COLO829 (cell line): ENCODE measurements around the gene CCNL2.
"Not testable (repeated sequence)": the region's sequence is repeated elsewhere in the genome, so short reads cannot be mapped to it uniquely, and the experiment has no call there.

Source experiments
- DNase-seq: peaks from one replicate; pipeline ENCODE4 v3.0.0; 2012; ENCODE audit warnings: low spot score

The CCNL2 gene

GRCh38 chr1:1373051-1373814 lies 25.9 kb downstream of the CCNL2 start:
- no peak for DNase-seq

GRCh38 chr1:1371746-1372711 lies 27.1 kb downstream of the CCNL2 start:
- DNase-seq, result no peak

- DNase-seq, result no peak
Observed at GRCh38 chr1:1371364-1371745, 27.8 kb downstream of the CCNL2 start.

GRCh38 chr1:1370771-1371300 lies 28.3 kb downstream of the CCNL2 start:
- no peak for DNase-seq

GRCh38 chr1:1370094-1370493 lies 29.0 kb downstream of the CCNL2 start:
- not testable (repeated sequence) for DNase-seq

- DNase-seq, result no peak
Observed at GRCh38 chr1:1367315-1367714, 31.8 kb downstream of the CCNL2 start.

- no peak for DNase-seq
Observed at GRCh38 chr1:1366699-1367066, 32.5 kb downstream of the CCNL2 start.

- DNase-seq, result no peak
Observed at GRCh38 chr1:1365875-1366698, 33.0 kb downstream of the CCNL2 start.

- DNase-seq, result no peak
Observed at GRCh38 chr1:1364266-1364665, 34.9 kb downstream of the CCNL2 start.

GRCh38 chr1:1361982-1362423 lies 37.1 kb downstream of the CCNL2 start:
- no peak for DNase-seq

- no peak for DNase-seq
Observed at GRCh38 chr1:1361233-1361981, 37.7 kb downstream of the CCNL2 start.

- peak; percentile 36 for DNase-seq
Observed at GRCh38 chr1:1360506-1361169, 38.5 kb downstream of the CCNL2 start.

GRCh38 chr1:1359664-1360468 lies 39.3 kb downstream of the CCNL2 start:
- DNase-seq, result no peak

GRCh38 chr1:1359308-1359663 lies 39.8 kb downstream of the CCNL2 start:
- DNase-seq, result no peak

GRCh38 chr1:1358433-1359271 lies 40.5 kb downstream of the CCNL2 start, which contains the start of gene MXRA8:
MXRA8 (minus strand) TSS chr1:1358555; CDS start chr1:1358504, 51 bp downstream.
- DNase-seq, result no peak

GRCh38 chr1:1357871-1358432 lies 41.2 kb downstream of the CCNL2 start:
- no peak for DNase-seq

GRCh38 chr1:1356796-1357401 lies 42.2 kb downstream of the CCNL2 start:
- DNase-seq, result no peak

- DNase-seq, result no peak
Observed at GRCh38 chr1:1356166-1356795, 42.9 kb downstream of the CCNL2 start.
